Kasumi-1 (cell line): ENCODE results near the gene TMEM164.
A peak's percentile ranks its signal among the peaks of the same experiment; 100 is the strongest.

Source experiments
- DNase-seq, 2 experiments: peaks; one replicate each; lab custom pipeline; 2025; lab: John Stamatoyannopoulos, UW

TMEM164 gene

DNA sequence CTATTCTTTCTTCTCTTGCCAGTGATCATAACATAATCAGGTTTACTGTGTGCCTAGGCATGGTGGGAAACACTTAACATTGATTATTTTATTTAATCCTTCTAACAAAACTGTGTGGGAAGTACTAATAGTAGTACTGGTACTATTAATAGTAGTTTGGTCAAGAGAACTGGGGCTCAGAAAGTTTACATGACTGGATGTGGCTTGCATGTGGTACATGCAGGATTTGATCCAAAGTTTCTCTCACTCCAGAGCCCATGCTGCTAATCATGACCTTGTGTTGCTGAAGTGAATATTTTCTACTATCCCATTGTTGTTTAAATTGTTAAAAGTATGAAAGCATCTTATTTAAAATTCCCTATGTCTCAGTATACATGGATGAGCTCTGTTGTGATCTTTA lies 78.4 kb downstream of the TMEM164 start:
- DNase-seq, result no peak

GRCh38 chrX:110081740-110082139 lies 78.8 kb downstream of the TMEM164 start:
- DNase-seq, result no peak

DNA sequence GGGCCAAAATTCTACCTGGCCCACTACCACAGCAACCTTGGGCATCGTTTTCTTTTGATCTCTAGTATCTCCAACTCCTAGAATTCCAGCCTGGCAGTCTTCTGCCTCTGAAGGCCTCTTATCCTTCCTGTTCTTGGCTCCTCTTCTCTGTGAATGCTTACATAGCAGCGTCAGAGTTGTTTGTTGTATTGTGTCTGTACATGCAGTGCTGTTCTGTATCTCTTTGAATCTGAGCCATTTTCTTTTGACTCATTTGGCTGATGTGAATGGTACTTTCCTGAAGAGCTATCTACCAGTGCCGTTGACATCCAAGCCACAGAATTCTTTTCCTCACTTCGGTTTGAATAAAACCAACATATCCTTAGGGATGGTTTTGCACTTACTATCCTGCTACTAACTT lies 79.2 kb downstream of the TMEM164 start:
- DNase-seq, result no peak

DNA sequence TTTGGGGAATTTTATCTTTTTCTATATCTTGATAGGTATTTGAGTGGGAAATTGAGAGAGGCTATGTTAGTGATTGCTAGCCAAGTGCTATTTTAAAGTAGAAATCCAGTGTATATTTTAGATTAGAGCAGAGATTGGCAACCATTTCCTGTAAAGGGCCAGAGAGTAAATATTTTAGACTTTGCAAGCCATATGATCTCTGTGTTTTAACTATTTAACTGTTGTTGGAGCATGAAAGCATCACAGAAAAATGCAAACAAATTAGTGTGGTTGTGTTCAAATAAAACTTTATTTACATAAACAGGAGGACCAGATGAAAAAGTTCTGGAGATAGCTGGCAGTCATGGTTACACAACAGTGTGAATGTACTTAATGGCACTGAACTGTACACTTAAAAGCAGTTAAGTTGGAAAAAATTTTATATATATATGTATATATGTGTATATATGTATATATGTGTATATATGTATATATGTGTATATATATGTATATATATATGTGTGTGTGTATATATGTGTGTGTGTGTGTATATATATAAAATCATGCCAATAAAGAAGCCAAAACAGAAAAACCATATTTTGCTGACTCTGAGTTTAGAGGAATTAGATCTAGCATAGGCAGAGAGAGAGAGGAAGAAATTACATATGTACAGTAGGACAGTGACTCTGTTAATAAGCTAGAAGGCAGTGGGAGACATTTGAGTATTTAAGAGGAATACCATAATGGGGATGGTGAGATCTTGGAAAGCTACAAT lies 83.4 kb downstream of the TMEM164 start:
- DNase-seq, result no peak

DNA sequence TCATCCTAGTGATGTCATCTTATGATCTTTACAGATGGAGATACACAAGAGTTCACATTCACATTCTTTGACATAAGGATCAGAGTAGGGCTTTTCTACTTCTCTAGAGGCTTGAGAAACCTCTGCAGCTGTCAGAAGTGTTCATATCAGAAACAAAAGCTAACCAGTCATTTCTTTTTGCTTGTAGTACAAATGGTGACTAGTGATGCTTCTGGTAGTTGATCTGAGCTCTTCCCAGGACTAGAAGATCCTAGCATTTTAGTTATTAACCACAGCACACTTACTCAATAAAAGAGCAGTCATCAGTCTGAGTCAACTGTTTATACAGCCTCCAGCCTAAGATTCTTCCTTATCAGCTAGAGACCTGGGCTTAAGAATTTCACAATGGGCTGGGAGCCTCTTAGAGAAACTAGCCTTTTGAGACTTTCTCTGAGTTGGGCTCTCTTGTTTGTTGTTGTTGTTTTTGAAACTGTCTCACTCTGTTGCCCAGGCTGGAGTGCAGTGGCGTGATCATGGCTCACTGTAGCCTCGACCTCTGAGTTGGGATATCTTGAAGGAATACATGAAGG lies 84.1 kb downstream of the TMEM164 start:
- peak; percentile 1 to 10 for DNase-seq

DNA sequence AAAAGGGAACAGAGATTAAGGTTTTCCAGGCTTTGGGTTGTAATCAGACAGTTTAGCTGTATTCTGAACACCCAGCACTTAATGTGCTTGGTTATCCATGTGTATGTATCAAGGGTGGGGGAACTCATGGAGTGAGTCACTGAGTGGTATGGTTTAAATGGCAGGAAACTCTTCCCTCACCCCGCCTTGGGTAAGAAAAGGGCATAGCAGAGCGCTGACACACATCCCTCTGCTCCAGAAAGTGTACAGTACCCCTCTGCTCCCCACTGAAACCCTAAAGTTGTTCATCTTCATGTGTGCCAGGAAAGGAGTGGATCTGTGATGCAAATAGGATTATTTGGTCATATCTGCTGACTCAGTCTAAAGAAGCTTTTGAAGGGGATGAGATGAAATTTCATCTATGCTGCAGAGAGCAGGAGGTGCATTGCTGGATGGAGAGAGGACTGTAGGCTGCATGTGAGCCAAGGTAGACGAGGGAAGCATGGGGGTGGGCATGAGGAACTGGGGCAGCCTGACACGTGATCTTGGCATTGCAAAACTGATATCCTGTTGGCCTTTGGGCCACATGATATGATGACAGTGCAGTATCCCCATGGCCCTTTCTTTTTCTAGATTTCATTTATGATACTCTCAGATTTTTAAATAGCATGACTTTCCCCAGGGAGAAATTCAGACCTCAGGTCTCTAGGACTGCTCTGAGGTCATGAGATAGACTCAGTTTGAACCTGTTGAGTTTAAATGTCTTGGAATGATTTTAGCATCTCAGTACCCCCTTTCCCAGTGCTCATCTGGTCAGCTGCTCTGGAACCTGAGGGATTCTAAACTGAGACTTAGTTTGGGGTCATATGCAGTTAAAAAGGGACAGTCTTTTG lies 84.8 kb downstream of the TMEM164 start:
- no peak for DNase-seq

- peak; percentile 59 to 63 for DNase-seq
Measured at GRCh38 chrX:110089656-110090403, 86.9 kb downstream of the TMEM164 start.

DNA sequence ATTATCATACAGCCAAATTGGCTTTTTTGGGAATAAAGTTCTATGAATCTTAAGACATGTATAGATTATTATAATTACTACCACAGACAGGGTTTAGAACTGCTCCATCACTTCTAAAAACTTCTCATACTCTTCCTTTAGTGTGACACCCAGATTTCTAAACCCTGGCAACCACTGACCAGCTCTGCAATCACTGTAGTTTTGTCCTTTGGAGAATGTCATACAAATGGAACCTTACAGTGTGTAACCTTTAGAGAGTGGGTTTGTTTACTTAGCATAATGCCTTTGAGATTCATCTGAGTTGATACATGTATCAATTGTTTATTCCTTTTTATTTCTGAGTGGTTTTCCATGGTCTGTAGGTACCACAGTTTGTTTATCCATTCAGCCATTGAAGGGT lies 95.0 kb downstream of the TMEM164 start:
- no peak for DNase-seq

- no peak for DNase-seq
Measured at GRCh38 chrX:110103344-110103743, 100.4 kb downstream of the TMEM164 start.

DNA sequence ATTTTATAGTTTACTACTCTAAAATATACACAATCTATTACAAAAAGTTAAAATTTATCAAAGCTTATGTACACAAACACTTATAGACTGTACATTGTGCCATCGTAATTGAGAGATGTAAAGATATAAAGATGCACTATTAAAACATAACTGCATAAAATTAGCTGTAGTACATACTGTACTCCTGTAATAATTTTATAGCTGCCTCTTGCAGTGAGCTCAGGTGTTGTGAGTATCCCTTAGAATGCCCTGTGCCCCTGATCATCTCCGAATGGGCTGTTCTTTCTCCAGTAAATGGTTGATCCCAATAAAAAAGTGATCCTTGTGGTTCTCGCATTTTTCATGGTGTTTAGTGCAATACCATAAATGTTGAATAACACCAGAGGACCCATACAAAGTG lies 101.2 kb downstream of the TMEM164 start:
- no peak for DNase-seq

- peak; percentile 42 to 68 for DNase-seq
Measured at GRCh38 chrX:110108381-110108821, 105.5 kb downstream of the TMEM164 start.

DNA sequence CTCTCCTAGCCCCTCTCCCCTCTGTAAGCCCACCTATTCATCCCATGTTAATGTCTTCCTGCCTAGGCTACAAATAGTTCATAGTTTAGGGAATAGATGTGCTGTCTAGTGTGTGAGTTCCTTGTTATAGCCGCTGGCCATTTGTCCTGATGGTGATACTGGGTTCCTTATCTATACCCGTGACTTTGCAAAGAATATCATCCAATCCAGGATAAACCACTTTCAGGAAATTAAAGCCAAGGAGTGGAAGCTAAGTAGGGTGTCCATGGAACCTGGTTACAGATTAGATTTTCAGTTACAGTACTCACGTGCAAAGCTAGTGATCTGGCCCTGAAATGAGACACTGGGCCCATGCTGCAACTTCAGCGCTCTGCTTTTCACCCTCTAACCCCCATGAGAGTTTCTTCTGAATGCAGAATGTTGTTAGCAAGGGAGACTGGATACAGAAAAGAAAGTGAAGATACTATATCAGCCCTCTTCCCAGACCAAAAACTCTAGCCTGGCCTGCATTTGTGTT lies 111.4 kb downstream of the TMEM164 start:
- DNase-seq, result no peak

- DNase-seq, result no peak
Measured at GRCh38 chrX:110116066-110116980, 113.4 kb downstream of the TMEM164 start.

GRCh38 chrX:110118530-110118929 lies 115.6 kb downstream of the TMEM164 start:
- no peak for DNase-seq

DNA sequence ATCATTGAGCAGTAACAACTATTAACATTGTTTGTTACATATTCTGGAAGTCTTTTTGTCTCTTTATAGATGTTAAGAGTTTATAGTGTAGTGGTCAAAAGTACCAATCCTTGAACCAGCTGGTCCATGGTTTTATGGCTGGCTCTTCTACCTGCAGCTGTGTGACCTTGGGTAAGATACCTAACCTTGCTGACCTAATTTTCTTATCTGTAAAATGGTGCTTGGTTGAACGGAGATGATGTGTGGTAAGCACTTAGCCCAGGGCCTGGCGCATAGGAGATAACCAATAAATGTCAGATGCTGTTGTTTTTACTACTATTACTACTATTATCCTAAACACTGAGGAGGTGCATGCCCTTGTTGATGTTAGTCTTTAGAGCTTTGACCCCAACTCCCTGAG lies 116.6 kb downstream of the TMEM164 start:
- DNase-seq, result no peak

- DNase-seq, result no peak
Measured at GRCh38 chrX:110120025-110120424, 117.1 kb downstream of the TMEM164 start.

DNA sequence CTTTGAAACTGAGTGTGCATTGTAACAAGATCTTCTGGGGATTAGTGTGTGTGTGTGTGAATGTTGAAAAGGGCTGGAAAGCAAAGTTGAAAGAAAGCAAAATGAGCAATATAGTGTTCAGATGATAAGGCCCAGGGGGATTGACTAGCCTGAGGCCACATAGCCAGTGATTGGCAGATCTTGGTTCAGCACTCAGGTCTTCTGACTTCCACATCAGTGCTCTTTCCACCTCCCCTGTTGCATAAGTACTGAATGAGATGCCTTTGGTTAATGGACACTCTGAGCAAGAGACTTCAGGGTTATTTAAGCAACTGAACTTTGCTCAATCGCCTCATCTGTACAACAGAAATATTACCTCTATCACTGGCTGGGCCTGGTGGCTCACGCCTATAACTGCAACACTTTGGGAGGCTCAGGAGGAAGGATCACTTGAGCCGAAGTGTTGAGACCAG lies 120.4 kb downstream of the TMEM164 start:
- DNase-seq, result no peak

DNA sequence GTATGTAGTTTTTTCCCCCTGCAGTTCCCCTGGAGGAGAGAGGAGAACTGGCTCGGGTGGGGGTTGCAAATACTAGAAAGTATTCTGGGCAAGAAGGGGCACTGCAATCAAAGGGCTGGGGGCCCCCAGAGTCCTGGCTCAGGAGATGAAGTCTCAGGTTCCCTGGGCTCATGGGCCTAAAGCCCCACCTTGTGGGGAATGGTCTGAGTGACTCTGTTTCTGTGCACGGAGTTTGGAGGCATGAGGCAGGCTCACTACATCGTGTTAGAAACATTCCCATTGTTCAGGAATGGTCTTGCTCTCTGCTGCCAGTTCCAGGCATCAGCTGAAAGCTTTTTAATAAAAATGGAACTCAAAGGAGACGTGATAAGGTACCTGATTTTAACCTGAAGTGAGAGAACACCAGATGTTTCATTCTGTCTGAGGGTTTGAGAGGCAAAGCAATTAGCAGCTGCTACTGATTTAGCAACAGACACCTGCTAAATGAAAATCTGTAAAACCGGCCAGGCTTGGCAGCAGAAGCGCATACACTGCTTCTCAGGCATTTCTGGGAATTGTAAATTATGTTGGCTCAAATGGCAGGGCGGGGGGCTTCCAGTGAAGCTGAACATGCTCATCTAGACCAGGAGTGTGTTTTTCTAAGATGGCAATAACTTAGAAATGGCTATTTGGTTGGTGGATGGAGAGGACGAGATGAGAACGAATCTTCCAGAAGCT lies 122.7 kb downstream of the TMEM164 start:
- no peak for DNase-seq

- DNase-seq, result no peak
Measured at GRCh38 chrX:110131031-110131430, 128.1 kb downstream of the TMEM164 start.
